GM19193 (cell line): ENCODE measurements around the gene GNAL.

ENCODE experiments used
- POLR2A ChIP-seq: IDR thresholded peaks from 4 replicates; pipeline ENCODE4 v1.6.1; 2011; ENCODE audit not compliant: insufficient read depth, insufficient read length; ENCODE audit errors: extremely low read depth

The GNAL gene

GRCh38 chr18:11851806-11852337, 162.8 kb downstream of the GNAL start:
- TF ChIP-seq POLR2A, result no peak

- TF ChIP-seq POLR2A, result no peak
Observed at GRCh38 chr18:11857177-11857887, 168.3 kb downstream of the GNAL start.

- no peak for TF ChIP-seq POLR2A
Observed at GRCh38 chr18:11859282-11859830, 170.3 kb downstream of the GNAL start.

- TF ChIP-seq POLR2A, result no peak
Observed at GRCh38 chr18:11859903-11860407, 170.9 kb downstream of the GNAL start.

GRCh38 chr18:11860594-11861450, 171.8 kb downstream of the GNAL start:
- TF ChIP-seq POLR2A, result no peak

- TF ChIP-seq POLR2A, result no peak
Observed at GRCh38 chr18:11861583-11862288, 172.7 kb downstream of the GNAL start.

GRCh38 chr18:11862468-11863137, 173.5 kb downstream of the GNAL start:
- no peak for TF ChIP-seq POLR2A

- TF ChIP-seq POLR2A, result no peak
Observed at GRCh38 chr18:11864471-11864870, 175.4 kb downstream of the GNAL start.

GRCh38 chr18:11865071-11865470, 176.0 kb downstream of the GNAL start:
- TF ChIP-seq POLR2A, result no peak

- TF ChIP-seq POLR2A, result no peak
Observed at GRCh38 chr18:11866329-11866728, 177.3 kb downstream of the GNAL start.

- TF ChIP-seq POLR2A, result no peak
Observed at GRCh38 chr18:11866764-11867163, 177.7 kb downstream of the GNAL start.

GRCh38 chr18:11868230-11868629, 179.2 kb downstream of the GNAL start:
- TF ChIP-seq POLR2A, result no peak

- no peak for TF ChIP-seq POLR2A
Observed at GRCh38 chr18:11871501-11871900, 182.4 kb downstream of the GNAL start.

- TF ChIP-seq POLR2A, result no peak
Observed at GRCh38 chr18:11872479-11873136, 183.5 kb downstream of the GNAL start.

- no peak for TF ChIP-seq POLR2A
Observed at GRCh38 chr18:11873670-11874340, 184.7 kb downstream of the GNAL start.
